ENCODE measurements around the gene TECPR1. TPM values are rescaled to one million over a fixed set of nuclear protein-coding genes. Genes with fewer than 3 reads are reported as not detected.
"Not testable (repeated sequence)": the region's sequence is repeated elsewhere in the genome, so short reads cannot be mapped to it uniquely, and the experiment has no call there.

Gene TECPR1
- total RNA-seq, 1 donor = 21.6 TPM

DNA sequence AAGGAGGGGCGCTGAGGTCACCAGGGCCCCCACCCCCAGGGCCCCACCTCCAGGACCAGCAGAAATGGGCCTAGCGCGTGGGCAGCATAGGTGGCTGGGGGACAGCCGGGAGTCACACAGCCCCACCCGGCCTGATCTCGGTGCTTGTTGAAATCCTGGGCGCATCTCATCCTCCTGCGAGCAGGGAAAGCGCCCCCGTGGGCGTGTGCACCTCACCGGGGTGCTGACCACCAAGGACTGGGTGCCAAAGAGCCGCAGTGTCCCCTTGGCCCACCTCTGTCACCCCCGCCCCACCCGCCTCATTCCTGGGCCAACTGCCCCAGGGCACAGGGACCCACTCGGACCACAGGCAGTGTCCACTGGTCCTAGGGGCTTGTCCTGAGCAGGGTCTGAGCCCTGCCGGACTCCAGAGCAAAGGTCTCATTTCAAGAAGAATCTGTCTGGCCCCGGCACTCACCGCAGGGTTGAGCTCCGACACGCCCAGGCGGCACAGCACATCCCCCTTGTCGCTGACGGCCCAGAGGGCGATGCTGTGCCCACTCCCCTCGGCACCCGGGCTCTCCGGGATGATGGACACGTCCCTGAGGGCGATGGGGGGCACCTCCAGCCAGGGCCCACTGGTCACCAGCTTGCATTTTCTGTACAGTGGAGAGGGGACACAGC is 29.4 kb downstream of the TECPR1 start:
- TF ChIP-seq, protein P1, sequence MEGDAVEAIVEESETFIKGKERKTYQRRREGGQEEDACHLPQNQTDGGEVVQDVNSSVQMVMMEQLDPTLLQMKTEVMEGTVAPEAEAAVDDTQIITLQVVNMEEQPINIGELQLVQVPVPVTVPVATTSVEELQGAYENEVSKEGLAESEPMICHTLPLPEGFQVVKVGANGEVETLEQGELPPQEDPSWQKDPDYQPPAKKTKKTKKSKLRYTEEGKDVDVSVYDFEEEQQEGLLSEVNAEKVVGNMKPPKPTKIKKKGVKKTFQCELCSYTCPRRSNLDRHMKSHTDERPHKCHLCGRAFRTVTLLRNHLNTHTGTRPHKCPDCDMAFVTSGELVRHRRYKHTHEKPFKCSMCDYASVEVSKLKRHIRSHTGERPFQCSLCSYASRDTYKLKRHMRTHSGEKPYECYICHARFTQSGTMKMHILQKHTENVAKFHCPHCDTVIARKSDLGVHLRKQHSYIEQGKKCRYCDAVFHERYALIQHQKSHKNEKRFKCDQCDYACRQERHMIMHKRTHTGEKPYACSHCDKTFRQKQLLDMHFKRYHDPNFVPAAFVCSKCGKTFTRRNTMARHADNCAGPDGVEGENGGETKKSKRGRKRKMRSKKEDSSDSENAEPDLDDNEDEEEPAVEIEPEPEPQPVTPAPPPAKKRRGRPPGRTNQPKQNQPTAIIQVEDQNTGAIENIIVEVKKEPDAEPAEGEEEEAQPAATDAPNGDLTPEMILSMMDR (IDR thresholded peaks at IDR 0.05; ENCODE audit: insufficient read depth, low read depth, low read length) = no peak
- no peak for DNase-seq (ENCODE audit: low read depth)
- H3K4me3 ChIP-seq (ENCODE audit: low read depth, low read length) = no peak overlapping the region

DNA sequence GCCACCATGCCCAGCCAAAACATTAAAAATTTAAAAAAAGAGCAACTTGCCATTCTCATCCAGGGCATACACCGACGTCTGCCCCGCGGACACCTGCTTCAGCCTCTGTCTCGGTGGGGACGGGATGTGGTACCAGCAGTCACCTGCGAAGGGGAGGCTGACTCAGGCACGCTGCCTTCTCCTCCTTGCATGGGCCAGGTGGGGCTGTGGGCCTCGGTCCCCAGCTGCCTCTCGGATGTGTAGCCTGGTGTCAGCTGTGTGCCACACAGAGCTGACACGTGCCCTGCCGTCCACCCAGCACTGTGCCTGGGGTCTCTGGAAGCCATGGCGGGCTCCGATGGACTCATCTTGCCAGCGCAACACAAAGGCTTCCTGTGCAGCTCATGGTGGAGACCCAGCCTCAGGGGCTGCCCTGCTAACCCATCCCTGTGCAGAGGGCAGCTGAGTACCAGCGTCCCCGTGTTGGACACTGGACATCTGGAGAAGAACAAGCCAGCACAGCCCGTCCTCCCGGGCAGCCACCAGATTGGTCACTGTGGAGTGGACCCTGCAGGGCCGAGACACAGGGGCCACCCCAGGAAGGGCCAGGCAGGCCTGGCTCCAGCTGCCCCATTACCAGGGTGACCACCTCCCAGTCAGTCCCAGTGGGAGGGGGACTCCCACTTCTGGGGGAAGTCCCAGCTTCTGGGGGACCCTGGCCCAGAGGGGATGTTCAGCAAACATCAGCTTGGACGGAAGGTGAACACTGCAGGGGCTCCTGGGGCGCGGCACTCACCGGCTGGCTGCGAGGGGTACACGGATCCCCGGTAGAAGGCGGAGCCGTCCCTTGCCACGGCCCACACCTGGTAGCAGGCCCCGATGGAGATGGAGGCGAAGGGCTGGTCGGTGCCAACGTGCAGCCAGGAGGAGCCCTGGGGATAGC is 30.2 kb downstream of the TECPR1 start:
- DNase-seq (ENCODE audit: low read depth) = no peak
- H3K4me3 ChIP-seq (ENCODE audit: low read depth, low read length) = no peak overlapping the region
- TF ChIP-seq, protein P1 (IDR thresholded peaks at IDR 0.05; ENCODE audit: insufficient read depth, low read depth, low read length) = no peak

DNA sequence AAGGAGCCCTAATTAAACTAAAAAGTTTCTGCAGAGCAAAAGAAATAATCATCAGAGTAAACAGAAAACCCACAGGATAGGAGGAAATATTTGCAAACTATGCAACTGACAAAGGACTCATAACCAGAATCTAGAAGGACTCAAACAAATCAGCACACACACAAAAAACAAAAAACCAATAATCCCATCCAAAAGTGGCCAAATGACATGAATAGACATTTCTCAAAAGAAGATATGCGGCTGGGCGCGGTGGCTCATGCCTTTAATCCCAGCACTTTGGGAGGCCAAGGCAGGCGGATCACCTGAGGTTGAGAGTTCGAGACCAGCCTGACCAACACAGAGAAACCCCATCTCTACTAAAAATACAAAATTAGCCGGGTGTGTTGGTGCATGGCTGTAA is 32.6 kb downstream of the TECPR1 start:
- not testable (repeated sequence) for DNase-seq (ENCODE audit: low read depth); H3K4me3 ChIP-seq (ENCODE audit: low read depth, low read length)

DNA sequence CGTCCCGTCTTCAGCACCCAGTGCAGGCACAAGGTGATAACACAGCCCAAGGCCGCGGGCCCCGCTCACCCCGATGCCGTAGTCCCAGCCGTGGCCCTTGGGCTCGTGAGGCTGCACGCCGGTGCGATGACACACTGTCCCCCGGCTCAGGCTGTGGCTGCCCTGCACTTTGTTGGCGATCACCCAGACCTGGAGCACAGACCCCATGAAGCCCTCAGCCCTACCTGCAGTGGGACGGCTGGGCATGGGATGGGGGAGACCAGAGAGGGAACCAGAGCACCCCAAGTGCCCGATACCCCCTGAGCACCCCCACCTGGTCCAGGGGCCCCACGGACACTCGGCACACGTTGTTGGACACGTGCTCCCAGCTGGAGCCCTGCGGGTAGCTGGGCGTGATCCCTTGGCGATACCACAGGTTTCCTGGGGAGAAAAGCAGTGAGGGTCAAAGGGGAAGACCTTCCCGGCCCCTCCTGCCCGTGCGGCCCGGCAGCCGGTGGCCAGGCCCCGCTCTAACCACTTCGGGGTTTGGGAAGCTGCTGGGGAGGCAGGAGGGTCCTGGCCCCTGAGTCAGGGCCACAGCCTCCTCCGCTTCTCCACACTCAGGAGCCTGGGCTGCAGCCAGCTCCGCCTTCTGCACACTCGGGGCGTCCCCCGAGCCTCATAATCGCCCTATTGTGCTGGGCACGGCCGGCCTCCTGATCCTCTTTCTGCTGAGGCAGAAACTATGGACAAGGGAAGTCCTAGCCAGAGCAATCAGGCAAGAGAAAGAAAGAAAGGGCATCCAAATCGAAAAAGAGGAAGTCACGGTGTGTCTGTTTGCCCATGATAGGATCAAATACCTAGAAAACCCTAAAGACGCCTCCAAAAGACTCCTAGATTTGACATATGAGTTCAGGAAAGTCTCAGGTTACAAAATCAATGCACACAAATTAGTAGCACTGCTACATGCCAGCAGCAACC is 34.1 kb downstream of the TECPR1 start:
- TF ChIP-seq, protein P1 (IDR thresholded peaks at IDR 0.05; ENCODE audit: insufficient read depth, low read depth, low read length) = no peak
- no peak for DNase-seq (ENCODE audit: low read depth)
- H3K4me3 ChIP-seq (ENCODE audit: low read depth, low read length) = no peak overlapping the region

DNA sequence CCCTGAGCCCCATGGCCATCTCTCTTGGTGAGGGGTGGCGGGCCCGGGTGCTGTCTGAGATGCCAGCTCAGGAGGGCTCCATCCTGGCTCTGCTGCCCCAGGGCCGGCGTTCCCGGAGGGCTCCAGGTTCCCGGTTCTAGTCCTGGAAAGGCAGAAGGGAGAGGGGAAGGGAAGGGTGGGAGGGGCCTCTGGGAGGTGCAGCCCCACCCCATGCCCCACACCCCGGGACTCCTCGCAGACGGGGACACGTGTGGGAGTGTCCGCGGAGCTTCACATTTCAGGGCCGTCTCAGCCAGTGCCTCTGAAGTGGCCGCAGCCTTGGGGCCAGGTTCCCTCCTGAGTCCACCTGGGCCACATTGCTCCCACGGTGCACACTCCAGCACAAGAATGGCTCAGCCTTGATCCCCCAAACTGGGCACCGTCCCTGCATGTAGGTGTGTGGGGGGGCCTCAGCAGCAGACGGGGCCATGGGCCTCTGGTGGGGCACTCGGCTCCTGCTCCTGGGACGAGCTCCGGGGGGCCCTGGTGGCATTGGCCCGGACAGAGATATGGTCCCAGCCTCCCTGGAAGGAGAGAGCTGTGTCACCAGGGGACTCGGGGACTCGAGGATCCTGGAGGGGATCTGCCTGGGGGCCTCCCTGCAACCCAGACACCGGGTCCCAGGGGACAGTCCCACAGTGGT is 35.0 kb downstream of the TECPR1 start:
- no peak overlapping the region for H3K4me3 ChIP-seq (ENCODE audit: low read depth, low read length)
- TF ChIP-seq, protein P1 (IDR thresholded peaks at IDR 0.05; ENCODE audit: insufficient read depth, low read depth, low read length) = no peak
- DNase-seq (ENCODE audit: low read depth) = no peak

DNA sequence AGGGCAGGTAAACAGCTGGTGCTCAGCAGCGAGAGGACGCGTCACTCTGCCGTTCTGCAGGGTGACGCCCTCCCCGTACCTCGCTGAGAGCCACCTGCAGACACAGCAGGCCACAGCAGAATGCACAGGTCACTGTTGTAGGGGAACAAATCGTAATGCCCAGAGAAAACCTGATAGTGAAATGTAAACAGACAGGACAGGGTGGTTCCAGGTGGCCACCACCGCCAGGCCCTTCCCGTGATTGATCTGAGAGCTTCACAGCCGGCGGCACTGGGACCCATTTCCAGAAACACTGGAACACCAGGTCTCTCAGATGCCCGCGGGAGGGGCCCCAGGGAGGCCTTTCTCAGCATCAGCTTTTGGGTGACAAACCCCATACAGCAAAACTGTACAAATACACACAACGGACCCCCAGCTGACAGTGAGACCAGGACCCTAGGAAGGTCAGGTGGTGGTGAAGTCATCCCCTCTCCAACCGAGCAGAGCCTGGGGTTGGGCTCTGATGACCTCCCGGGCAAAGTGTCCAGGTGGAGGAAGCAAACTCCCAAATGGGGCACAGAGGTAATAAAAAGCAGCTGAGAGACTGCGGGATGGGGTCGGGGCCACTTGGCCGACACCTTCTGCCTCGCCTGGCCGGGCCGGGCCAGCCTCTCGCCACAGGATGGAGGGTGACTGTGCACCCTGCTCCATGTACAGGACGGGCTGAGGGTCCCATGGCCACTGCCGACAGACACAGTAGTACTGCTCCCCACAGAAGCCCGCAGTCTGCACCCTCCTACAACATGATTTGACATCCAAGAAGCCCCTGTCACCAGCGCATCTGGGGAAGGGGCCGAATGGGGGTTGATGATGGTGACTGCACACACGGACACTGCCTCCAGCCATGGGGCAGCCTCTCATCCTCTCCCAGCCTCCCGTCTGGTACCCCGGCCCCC is 36.2 kb downstream of the TECPR1 start:
- TF ChIP-seq, protein P1 (IDR thresholded peaks at IDR 0.05; ENCODE audit: insufficient read depth, low read depth, low read length) = no peak
- H3K4me3 ChIP-seq (ENCODE audit: low read depth, low read length) = no peak overlapping the region
- no peak for DNase-seq (ENCODE audit: low read depth)
